ENCODE results near the gene TIGAR.

GRCh38 chr12:4303750-4304149 is 17.3 kb upstream of the TIGAR start:
- no peak for TF ChIP-seq GATA3 (IDR thresholded peaks at IDR 0.05; ENCODE audit: low read depth, low read length)
- TF ChIP-seq GATA2 (IDR thresholded peaks at IDR 0.05; ENCODE audit: low read depth, low read length): no peak

Data from SH-SY5Y (cell line).